Endodermal cell (in vitro differentiated cells): ENCODE measurements around the gene HIRA. TPM values are rescaled to one million over a fixed set of nuclear protein-coding genes. Genes with fewer than 3 reads are reported as not detected.

Experiments used
- DNase-seq: peaks from one replicate; pipeline ENCODE4 v3.0.0-alpha.2; 2017
- H3K27ac ChIP-seq: 2 replicates; pipeline ENCODE4 v1.5.1; 2013; ENCODE audit warnings: mild to moderate bottlenecking, low read depth, low read length, moderate library complexity
- H3K27me3 ChIP-seq: 2 replicates; pipeline ENCODE4 v1.6.1; 2013; ENCODE audit warnings: mild to moderate bottlenecking, low read length, moderate library complexity; ENCODE audit not compliant: insufficient read depth, control insufficient read depth, poor library complexity, severe bottlenecking
- H3K36me3 ChIP-seq: 2 replicates; pipeline ENCODE4 v1.7.0; 2013; ENCODE audit warnings: mild to moderate bottlenecking, low read length, moderate library complexity; ENCODE audit not compliant: control insufficient read depth, insufficient read depth
- H3K4me1 ChIP-seq: one replicate; pipeline ENCODE4 v1.7.0; 2013; ENCODE audit warnings: low read length; ENCODE audit not compliant: control insufficient read depth, insufficient read depth
- H3K4me3 ChIP-seq: 2 replicates; pipeline ENCODE4 v1.5.1; 2013; ENCODE audit warnings: mild to moderate bottlenecking, low read length, moderate library complexity
- H3K9ac ChIP-seq: 2 replicates; pipeline ENCODE4 v1.6.1; 2013; ENCODE audit warnings: mild to moderate bottlenecking, low read length, moderate library complexity; ENCODE audit not compliant: poor library complexity, severe bottlenecking; ENCODE audit errors: extremely low read depth
- H3K9me3 ChIP-seq: 2 replicates; pipeline ENCODE4 v1.6.1; 2013; ENCODE audit warnings: mild to moderate bottlenecking, low read length, moderate library complexity; ENCODE audit not compliant: control insufficient read depth
- H3K27ac Mint-ChIP-seq: 2 replicates; pipeline ENCODE4 v1.8.0; 2020; ENCODE audit warnings: mixed read lengths
- H3K27me3 Mint-ChIP-seq: 2 replicates; pipeline ENCODE4 v1.8.0; 2021; ENCODE audit warnings: mild to moderate bottlenecking, mixed read lengths; ENCODE audit not compliant: insufficient read depth
- H3K36me3 Mint-ChIP-seq: 2 replicates; pipeline ENCODE4 v1.8.0; 2020; ENCODE audit warnings: low read depth, mixed read lengths
- H3K4me1 Mint-ChIP-seq: 2 replicates; pipeline ENCODE4 v1.8.0; 2020; ENCODE audit warnings: mixed read lengths
- H3K4me3 Mint-ChIP-seq: 2 replicates; pipeline ENCODE4 v1.8.0; 2020; ENCODE audit warnings: mild to moderate bottlenecking, moderate library complexity, mixed read lengths
- H3K9me3 Mint-ChIP-seq: 2 replicates; pipeline ENCODE4 v1.8.0; 2020; ENCODE audit warnings: mild to moderate bottlenecking, mixed read lengths
- CTCF ChIP-seq: fragments of 200-600 bp; sonication (generic); conservative IDR thresholded peaks from 2 replicates; pipeline ENCODE4 v1.5.0; 2021; ENCODE audit warnings: antibody characterized with exemption, mild to moderate bottlenecking
- WGBS, 2 experiments: methylation state at CpG; one replicate each; pipeline versions ENCODE4 v1.1.5 to v1.1.7; 2013; ENCODE audit warnings: missing lambda C conversion rate in 2 of 2, mixed read lengths in 1 of 2; ENCODE audit not compliant: insufficient coverage in 1 of 2, insufficient read length in 1 of 2; 5-methylcytosine and 5-hydroxymethylcytosine counted together
- total RNA-seq, 2 donors: library from RNA; stranded (reverse); fragmentation: NEBNext Ultra II Directional in 1 of 2; extraction: Animal tissue kit (Norgen Biotek cat#: 25700) in 1 of 2; gene quantifications; 2 replicates in 1 of 2; 3 replicates in 1 of 2; pipeline ENCODE4 v1.2.1, GENCODE V29; 2021

Gene HIRA
- total RNA-seq, 2 donors from 2014 or later: 44.8 to 46.6 TPM

GRCh38 chr22:19349778-19350475 is 81.6 kb downstream of the HIRA start:
- H3K4me3 ChIP-seq: no peak overlapping the region
- Mint-ChIP-seq H3K36me3 (peaks cover 72% of the 10 kb centered on the region), H3K4me3 (no peak overlapping the region), H3K9me3 (peaks cover 14% of the 10 kb centered on the region), H3K27ac (no peak overlapping the region), H3K27me3 (no peaks in the 10 kb centered on the region), H3K4me1 (no peaks in the 10 kb centered on the region)
- no peak overlapping the region for H3K27ac ChIP-seq
- H3K9ac ChIP-seq: no peak overlapping the region
- DNase-seq: no peak
- TF ChIP-seq CTCF: no peak
- H3K4me1 ChIP-seq: no peaks in the 10 kb centered on the region
- no peaks in the 10 kb centered on the region for H3K27me3 ChIP-seq
- peaks cover 84% of the 10 kb centered on the region for H3K36me3 ChIP-seq
- 96% methylated on average over 5 of the region's 5 CpGs for WGBS, 2 experiments
- H3K9me3 ChIP-seq: peaks cover 18% of the 10 kb centered on the region

GRCh38 chr22:19346677-19347265 is 84.8 kb downstream of the HIRA start:
- Mint-ChIP-seq H3K4me3 (no peak overlapping the region), H3K9me3 (peaks cover 42% of the 10 kb centered on the region), H3K27me3 (no peaks in the 10 kb centered on the region), H3K4me1 (no peaks in the 10 kb centered on the region), H3K27ac (no peak overlapping the region), H3K36me3 (peaks cover 94% of the 10 kb centered on the region)
- 93 to 99% methylated on average over 3 to 6 of the region's 6 CpGs for WGBS, 2 experiments
- Histone ChIP-seq H3K9ac (no peak overlapping the region), H3K4me3 (no peak overlapping the region), H3K36me3 (peaks cover 90% of the 10 kb centered on the region), H3K27ac (no peak overlapping the region), H3K27me3 (no peaks in the 10 kb centered on the region), H3K4me1 (no peaks in the 10 kb centered on the region), H3K9me3 (peaks cover 46% of the 10 kb centered on the region)
- TF ChIP-seq CTCF: no peak
- no peak for DNase-seq

- Mint-ChIP-seq H3K27ac (no peak overlapping the region), H3K4me3 (no peak overlapping the region), H3K4me1 (no peaks in the 10 kb centered on the region), H3K9me3 (peaks cover 54% of the 10 kb centered on the region), H3K27me3 (no peaks in the 10 kb centered on the region), H3K36me3 (peaks cover 95% of the 10 kb centered on the region)
- 95% methylated on average over 1 of the region's 1 CpG; no CpG with 5 or more reads in 1 of the 2 experiments for WGBS, 2 experiments
- no peak overlapping the region for H3K27ac ChIP-seq
- H3K4me1 ChIP-seq: no peaks in the 10 kb centered on the region
- no peak overlapping the region for H3K9ac ChIP-seq
- peaks cover 57% of the 10 kb centered on the region for H3K9me3 ChIP-seq
- H3K27me3 ChIP-seq: no peaks in the 10 kb centered on the region
- no peak for TF ChIP-seq CTCF
- H3K36me3 ChIP-seq: peaks cover 87% of the 10 kb centered on the region
- DNase-seq: no peak
- no peak overlapping the region for H3K4me3 ChIP-seq
Measured at GRCh38 chr22:19344420-19344819, 87.1 kb downstream of the HIRA start.
